ENCODE results near the gene TPRX2.
"Not testable (repeated sequence)": the region's sequence is repeated elsewhere in the genome, so short reads cannot be mapped to it uniquely, and the experiment has no call there.

TPRX2 gene

DNA sequence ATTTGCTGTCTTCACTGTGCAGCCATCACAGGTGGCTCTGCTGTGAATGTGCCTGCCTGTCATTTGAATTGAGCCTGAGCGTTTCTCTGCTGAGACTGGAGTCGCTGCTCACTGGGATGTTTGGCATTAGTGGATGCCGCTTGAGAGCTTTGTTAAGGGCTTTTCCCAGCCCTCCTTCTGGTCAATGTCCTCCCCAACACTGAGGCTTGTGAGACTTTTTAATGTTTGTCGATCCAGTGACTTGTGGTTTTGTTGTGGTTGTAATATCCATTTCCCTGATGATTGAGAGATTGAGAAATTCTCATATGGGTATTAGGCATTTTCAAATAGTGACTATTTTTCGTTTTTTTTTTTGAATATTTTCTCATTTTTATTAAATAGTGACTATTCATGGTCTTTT lies 2.6 kb downstream of the TPRX2 start:
- DNase-seq (ENCODE audit: low read depth): no peak

DNA sequence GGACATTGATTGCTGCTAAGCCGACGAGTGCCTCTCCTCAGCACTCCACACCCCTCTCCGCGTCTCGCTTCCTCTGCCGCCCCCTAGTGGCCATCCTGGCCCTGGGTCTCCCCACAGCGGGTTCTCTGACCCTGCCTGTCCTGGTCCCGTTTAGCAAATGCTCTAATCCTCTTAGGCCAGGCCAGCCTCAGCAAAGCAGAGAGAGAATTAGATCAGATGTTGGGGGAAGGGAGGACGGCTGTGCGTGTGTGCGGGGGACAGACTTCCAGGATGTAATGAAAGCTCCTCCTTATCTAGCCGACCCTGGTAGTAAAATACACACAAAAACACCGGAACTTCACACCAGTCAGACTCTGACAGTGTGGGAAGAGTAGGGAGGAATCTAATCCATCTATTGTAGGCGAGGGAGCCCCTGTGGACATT lies 4.5 kb downstream of the TPRX2 start:
- DNase-seq (ENCODE audit: low read depth): peak; percentile 15

DNA sequence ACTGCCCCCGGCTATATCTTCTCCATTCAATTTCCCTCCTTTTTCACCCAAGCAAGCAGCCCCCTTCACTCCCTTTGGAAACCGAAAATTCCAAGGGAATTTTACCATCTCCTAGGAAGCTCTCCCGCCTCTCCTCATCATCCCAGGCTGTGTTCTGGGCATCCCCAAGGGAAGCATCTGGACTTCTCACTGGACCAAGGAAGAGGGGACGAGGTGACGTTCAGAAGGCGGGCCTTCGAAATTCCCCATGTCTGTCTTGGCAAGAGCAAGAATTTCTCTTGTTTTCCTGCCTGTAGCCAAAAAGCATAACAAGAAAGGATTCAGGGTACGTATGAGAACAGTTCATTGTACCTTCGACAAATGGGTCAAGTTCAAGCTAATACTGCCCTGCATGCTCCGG lies 6.1 kb downstream of the TPRX2 start:
- no peak for DNase-seq (ENCODE audit: low read depth)

DNA sequence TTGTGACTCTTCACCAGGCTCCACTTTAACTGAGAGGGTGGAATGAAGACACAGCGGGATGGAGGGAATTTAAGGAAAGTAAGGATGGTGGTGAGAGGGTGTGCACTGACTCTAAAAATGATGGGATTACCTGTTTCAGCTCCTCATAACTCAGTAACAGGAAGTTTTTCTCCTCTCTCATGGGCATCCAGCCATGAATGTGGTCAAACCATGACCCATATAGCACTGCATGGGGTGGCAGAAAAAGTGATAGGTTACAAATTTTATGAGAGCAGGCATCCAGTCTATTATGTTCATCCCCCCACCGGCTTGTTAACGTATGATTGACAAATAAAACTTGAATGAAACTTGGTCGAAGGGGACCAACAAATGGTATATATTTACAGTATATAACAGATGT lies 19.9 kb downstream of the TPRX2 start:
- DNase-seq (ENCODE audit: low read depth): no peak

- not testable (repeated sequence) for DNase-seq (ENCODE audit: low read depth)
Measured at GRCh38 chr19:47879385-47879784, 20.4 kb downstream of the TPRX2 start.

DNA sequence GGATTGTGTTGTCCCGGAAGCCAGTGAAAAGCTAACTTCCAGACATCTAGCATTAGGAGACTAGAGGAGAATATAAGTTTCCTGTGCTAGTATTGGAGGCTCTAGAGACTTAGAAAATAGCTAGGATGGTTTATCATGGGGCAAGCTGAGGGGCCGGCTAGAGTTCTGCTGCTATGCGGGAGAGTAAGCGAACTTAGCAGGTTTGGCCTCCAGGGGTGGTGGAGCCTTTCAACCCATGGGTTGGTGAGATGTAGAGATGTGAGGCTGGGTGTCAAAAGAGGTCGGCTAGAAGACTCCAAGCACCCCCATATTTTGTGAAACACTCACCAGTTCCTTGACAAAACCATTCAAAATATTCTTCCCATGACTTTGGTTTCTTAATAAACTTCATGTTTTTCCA lies 22.7 kb downstream of the TPRX2 start:
- DNase-seq (ENCODE audit: low read depth): no peak

DNA sequence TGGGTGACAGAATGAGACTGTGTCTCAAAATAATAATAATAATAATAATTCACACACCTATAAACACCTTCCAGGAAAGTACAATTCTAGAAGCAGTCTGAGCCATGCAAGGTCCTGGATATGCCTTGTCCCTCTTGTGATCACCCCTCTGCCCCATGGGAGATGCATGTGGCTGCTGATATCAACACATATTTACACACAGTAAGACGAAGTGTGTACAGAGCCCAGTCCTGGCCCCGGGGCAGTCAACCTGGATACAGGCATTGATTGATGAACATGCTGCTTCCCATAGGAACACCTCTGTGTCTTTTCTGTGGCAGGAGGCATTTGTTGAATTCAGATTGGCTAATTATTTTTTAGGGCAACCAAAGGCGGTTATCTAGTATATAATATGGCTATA lies 23.9 kb downstream of the TPRX2 start:
- no peak for DNase-seq (ENCODE audit: low read depth)

- no peak for DNase-seq (ENCODE audit: low read depth)
Measured at GRCh38 chr19:47885067-47885463, 26.0 kb downstream of the TPRX2 start.

- no peak for DNase-seq (ENCODE audit: low read depth)
Measured at GRCh38 chr19:47886010-47886559, 27.1 kb downstream of the TPRX2 start, which contains the start of gene SULT2A1. Gene SULT2A1, minus strand, starts transcription at chr19:47886315. Its CDS starts 58 bp downstream, at chr19:47886257.

DNA sequence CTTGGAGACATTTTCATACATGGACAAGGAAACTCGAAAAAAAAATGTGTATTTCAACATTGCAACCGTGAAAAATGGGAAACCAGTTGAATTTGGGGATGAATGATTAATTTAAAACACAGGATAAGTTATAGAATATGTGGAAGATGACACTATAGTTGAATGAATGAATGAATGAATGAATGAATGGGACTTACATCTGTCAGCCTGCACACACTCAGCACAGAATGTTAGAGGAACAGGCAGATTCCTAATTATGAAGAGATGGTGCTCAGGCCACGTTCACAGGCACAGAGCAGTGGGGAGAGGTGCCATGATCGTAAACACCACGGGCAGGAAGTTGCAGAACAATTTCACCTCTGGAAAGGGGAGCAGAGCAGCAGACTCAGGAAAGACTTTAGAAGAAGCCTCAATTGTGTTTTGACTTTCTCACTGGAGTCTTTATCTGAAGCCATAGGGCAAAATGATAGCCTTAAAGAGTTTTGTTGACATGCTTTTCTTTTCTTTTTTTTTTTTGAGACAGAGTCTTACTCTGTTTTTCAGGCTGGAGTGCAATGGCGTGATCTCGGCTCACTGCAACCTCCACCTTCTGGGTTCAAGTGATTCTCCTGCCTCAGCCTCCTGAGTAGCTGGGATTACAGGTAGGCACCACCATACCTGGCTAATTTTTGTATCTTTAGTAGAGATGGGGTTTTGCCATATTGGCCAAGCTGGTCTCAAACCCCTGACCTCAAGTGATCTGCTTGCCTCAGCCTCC lies 32.0 kb downstream of the TPRX2 start:
- no peak for DNase-seq (ENCODE audit: low read depth)

GRCh38 chr19:47891622-47891922 lies 32.5 kb downstream of the TPRX2 start:
- no peak for DNase-seq (ENCODE audit: low read depth)

DNA sequence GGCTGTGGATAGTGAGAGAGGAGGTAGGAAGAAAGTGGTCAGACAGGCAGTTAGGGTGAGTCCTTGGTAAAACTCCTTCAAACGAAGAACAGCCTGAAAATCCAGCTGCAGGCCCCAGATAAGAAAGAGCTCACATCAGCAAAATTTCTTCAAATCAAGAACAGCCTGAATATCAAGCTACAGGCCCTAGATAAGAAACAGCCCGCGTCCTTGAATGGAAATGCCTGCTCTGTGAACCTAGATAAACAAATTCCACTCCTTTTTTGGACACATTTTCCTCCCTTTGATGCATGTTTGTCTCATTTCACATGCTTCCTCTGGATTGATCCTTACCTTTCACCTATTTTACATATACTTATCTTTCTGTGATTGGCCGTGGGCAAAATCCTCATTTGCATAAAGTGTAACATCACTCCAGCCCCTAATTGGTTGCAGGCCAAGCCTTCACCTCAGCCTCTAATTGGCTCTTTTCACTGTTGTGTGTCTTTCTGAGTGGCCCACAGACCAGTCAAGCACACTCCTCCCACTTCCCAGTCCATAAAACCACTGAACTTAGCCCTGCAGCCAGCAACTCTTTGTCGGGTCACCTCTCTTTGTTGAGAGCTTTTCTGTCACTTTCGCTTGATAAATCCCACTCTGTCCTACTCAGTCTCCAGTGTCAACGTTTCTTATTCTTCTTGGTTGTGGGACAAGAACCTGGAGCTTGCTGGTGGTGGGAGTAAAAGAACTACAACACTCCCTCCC lies 33.1 kb downstream of the TPRX2 start:
- DNase-seq (ENCODE audit: low read depth): no peak

DNA sequence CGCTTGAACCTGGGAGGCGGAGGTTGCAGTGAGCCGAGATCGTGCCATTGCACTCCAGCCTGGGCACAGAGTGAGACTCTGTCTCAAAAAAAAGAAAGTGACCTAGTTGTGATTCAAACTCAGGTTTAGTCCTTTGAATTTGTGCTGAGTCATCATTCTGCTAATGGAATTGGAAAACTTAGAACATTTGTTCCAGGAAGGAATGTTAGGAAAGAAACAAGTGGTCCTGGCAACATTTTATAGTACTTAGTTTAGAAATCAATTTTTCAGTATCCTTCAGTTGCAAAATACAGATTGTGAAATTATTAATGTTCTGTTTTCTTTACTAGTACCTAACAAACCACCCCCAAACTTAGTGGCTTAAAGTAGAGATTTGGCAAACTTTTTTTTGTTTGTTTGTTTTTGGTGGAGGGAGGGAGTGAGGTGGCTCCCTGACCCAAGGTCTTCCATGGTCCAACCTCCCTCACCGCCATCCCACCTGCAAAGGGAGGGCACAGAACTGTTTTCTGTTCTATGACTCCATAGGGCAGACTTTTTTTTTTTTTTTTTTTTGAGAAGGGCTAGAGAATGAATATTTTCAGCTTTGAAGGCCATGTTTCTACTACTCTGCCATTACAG lies 36.2 kb downstream of the TPRX2 start:
- no peak for DNase-seq (ENCODE audit: low read depth)

DNA sequence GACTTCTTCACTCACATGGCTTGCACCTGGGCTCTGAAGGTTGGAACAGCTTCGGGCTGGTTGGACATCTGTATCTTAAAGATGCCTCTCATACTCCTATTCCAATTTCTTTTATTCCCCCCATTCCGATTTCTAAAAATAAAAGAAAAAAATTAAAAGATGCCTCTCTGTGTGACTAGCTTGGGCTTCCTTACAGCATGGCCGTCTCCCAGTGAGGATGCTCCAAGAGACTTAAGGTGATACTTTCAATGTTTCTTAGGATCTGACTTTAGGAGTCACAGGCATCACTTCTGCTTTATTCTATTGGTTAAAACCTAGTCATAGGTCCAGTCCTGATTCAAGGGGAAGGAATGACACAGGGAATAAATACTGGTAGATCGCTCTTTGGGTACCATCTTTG lies 37.0 kb downstream of the TPRX2 start:
- no peak for DNase-seq (ENCODE audit: low read depth)

DNA sequence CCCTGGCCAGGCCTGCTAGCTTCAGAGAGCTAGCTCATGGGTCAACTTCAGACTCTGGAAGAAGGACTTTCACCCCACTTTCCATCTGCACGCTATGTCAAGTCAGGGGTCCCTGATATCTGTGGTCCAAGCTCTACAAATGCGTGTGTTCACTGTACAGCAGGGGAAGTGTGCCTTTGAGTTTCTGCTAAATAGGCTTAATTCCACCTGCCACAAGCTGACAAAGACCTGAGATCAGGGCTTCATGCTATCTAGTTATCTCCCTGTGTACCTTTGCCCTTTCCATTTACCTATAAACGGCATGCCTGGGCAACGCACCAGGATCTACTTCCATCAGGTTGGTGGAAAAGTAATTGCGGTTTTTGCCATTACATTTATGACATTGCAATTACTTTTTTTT lies 37.7 kb downstream of the TPRX2 start:
- no peak for DNase-seq (ENCODE audit: low read depth)

DNA sequence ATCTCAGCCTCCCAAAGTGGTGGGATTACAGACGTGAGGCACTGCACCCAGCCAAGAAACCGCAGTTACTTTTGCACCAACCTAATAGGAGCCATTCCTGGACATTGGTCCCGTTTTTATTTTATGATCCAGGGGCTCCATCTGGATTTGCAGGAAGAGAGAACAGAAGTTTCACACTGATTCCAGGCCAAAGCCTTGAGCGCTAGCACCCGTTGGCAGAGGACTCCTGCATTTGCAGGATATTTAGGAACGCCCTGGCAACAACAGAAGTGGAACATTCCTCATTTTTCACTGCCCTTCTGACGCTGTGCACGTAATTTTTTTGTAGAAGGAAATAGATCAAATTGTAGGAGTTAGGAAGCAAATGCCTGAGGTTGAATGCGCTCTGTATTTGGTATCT lies 38.8 kb downstream of the TPRX2 start:
- DNase-seq (ENCODE audit: low read depth): no peak

DNA sequence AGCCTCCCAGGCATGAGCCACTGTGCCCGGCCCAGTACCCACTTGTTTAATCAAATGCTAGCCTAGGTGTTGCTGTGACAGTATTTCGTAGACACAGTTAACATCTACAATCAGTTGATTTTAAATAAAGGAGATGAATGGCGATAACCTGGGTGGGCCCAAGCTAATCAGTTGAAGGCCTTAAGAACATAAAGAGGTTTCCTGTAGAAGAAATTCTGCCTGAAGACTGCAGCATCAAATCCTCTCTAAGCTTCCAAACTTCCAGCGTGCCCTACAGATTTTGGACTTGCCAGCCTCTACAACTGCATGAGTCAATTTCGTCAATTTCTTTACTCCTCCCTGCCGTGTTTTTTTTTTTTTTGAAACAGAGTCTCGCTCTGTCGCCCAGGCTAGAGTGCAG lies 40.3 kb downstream of the TPRX2 start:
- DNase-seq (ENCODE audit: low read depth): no peak

DNA sequence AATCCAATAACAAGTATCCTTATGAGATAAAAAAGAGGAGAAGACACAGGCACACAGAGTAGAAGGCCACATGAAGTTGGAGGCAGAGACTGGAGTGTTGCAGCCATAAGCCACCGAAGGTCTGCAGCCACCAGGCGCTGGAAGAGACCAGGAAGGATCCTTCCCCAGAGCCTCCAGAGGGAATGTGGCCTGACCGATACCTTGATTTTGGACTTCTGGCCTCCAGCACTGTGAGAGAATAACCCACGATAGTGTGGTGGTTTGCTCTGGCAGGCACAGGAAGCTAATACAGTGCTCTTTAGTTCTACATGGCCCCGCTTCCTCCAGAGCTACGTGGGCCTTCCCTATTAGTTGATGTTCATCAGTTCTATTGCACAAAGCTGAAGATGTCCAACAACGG lies 42.3 kb downstream of the TPRX2 start:
- no peak for DNase-seq (ENCODE audit: low read depth)

- DNase-seq (ENCODE audit: low read depth): not testable (repeated sequence)
Measured at GRCh38 chr19:47909350-47909749, 50.3 kb downstream of the TPRX2 start.

DNA sequence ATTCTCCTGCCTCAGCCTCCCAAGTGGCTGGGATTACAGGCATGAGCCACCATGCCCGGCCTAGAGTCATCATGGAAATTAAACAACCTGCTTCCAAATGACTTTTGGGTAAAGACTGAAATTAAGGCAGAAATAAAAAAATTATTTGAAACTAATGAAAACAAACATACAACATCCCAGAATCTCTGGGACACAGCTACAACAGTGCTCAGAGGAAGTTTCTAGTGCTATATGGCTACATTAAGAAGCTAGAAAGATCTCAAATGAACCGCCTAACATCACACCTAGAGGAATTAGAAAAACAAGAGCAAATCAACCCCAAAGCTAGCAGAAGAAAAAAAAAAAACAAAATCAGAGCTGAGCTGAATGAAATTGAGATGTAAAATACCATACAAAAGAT lies 51.2 kb downstream of the TPRX2 start:
- not testable (repeated sequence) for DNase-seq (ENCODE audit: low read depth)
